Stimulated activated CD8-positive, alpha-beta memory T cell treated with anti-CD3 and anti-CD28 coated beads, Interleukin-4, amount 100 ng/mL, for 48 hours (primary cell): ENCODE data around the gene SYT7.

Experiments used
- DNase-seq: peaks from one replicate; pipeline ENCODE4 v3.0.0-alpha.2; 2020

The SYT7 gene

GRCh38 chr11:61579676-61580270 lies 1.1 kb downstream of the SYT7 start:
- DNase-seq: no peak

DNA sequence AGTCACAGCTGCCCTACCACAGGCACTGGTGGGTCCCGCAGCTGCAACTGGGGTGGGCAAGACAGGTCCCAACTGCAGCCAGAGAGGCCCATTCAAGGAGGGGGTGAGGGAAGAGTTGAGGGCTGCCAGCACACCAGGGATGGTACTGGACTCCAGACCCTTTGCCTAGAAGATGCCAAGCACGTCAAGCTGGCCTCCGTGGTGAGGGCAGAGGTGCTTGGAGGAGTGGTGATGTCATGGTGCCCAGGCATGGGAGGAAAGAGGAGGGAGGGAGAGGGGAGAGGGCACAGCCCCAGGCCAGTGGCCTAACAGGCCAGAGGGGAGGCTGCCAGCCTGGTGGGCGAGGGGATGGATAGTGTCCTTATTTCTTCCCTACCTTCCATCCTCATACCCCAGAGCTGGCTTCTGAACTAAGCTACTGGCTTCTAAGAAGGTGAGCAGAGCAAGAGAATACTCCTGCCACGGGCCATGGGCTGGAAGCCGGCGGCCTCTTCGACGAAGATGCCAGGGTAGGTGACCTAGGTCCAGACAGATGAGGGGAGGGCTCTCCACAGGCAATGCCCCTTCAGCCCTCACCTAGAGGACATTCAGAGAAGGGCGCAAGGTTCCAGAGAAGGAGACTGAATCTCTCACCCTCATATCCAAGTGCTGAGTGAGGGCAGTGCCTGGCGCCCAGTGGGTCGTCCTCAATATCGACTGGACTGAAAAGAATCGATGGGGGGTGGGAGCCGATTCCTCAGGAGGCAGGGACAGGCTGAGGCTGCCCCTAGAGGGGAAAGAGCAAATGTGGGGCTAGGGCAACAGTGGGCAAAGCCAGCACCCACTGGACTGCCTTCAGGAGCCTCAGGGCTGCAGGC lies 1.8 kb downstream of the SYT7 start:
- no peak for DNase-seq

- DNase-seq: no peak
Measured at GRCh38 chr11:61577383-61578118, 3.3 kb downstream of the SYT7 start.

- no peak for DNase-seq
Measured at GRCh38 chr11:61575886-61576861, 4.7 kb downstream of the SYT7 start.

- DNase-seq: no peak
Measured at GRCh38 chr11:61574611-61575010, 6.3 kb downstream of the SYT7 start.

DNA sequence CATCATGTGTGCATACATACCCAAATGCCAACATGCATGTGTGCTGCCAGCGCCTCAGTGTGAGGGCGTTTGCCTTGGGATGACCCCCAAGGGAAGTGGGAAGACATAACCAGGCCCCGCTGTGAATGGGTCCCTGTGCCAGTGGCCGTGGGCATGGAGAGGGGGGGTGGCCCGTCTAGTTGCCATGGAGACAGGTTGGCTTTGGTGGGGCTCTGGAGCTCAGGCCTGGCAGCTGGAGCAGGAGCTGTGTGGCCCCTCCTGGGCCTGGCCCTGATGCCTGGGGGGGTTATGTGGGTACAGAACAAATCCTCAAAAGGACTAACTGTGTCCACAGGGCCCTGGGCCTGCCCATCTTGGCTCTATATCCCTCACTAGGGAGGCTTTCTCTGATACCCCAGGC lies 8.0 kb downstream of the SYT7 start:
- no peak for DNase-seq

- no peak for DNase-seq
Measured at GRCh38 chr11:61571869-61572268, 9.0 kb downstream of the SYT7 start.

- no peak for DNase-seq
Measured at GRCh38 chr11:61571337-61571736, 9.5 kb downstream of the SYT7 start.

DNA sequence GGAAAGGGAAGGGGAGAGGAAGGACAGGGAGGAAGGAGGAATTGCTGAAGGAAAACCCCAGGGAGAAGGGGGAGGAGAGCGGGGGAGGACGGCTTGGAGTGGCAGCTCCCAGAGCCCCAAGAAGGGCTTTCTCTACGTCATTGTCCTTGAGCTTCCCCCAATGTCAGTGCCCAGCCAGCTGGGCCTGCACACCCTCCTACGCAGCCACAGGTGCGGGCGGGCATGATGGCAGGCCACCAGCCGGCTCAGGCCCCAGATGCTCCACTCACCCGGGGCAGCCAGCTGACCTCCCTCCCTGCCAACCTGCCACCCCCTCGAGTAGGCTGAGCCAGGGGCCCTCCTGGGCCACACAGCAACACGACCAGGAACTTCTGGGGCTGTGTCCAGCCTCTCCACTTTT lies 11.2 kb downstream of the SYT7 start:
- DNase-seq: no peak

GRCh38 chr11:61569018-61569417 lies 11.9 kb downstream of the SYT7 start:
- DNase-seq: no peak

DNA sequence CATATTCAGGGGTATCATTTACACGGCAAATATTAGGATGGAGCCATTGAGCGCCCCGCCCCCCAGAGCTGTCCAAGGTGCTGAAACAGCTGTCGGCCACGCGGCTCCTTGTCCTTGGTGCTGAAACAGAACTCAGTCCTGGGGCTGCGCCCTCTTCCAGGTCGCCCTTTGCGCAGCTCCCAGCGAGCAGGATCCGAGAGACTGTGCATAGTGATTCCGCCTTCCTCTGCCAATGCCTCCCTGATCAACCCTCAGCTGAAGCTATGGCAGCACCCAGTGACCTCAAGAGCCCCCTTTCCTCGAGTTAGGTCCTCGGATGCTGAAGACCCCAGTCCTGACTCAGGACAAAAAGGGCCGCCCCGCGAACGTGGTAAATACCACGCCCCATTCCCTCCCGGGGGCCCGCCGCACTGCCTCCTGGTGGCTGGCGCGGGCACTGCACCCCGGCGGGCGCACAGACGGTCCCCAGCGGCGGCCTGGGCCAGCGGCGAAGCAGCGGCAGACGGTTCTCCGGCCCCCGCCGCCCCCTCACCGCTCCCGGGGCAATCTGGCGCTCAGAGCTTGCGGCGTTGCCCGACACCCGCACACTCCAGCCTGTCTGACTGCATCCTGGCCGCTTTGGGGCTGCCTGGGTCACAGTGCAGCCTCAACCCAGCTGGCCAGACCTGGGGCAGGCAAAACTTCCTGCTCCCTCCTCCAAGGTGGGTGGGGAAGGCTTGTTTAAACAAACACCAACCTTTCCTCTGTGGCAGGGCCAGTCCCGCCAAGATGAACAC lies 13.4 kb downstream of the SYT7 start:
- peak; percentile 89 for DNase-seq

GRCh38 chr11:61564936-61565696 lies 15.8 kb downstream of the SYT7 start:
- no peak for DNase-seq

GRCh38 chr11:61560751-61561150 lies 20.1 kb downstream of the SYT7 start:
- no peak for DNase-seq

DNA sequence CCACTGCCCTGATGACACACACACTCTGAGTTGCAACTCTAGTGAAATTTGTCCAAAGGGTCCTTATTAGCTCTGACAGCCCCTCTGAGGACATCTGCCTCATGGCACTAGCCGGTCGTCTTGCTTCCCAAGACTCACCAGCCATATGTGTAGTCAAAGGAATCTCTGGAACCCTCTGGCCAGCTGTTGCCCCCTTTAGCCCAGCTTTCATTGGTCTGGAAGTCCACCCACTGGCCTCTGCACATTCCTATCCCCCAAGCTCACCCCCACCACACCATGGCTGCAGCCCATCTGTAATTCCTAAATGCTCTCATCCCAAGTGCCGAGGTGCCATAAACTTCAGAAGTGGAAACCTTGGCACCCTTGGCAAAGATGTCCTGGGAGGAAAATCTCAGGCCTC lies 24.3 kb downstream of the SYT7 start:
- DNase-seq: no peak

DNA sequence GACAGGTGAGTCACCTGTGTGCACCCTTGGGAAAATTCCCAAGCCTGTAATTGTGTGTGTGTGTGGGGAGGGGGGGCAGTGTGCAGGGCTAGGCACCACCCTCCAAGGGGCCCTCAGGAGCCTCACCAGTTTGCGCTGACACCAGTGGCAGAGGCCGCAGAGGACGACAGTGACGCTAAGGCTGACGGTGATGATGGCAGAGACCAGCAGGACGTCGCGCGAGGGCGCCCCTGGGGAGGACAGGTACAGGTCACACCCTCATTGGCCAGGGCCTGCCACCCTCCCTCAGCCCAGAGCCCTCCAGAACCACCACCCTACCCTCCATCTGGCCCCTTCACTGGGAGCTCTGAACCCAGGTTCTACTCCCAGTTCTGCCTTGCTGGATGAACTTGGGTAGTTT lies 24.9 kb downstream of the SYT7 start:
- DNase-seq: no peak

DNA sequence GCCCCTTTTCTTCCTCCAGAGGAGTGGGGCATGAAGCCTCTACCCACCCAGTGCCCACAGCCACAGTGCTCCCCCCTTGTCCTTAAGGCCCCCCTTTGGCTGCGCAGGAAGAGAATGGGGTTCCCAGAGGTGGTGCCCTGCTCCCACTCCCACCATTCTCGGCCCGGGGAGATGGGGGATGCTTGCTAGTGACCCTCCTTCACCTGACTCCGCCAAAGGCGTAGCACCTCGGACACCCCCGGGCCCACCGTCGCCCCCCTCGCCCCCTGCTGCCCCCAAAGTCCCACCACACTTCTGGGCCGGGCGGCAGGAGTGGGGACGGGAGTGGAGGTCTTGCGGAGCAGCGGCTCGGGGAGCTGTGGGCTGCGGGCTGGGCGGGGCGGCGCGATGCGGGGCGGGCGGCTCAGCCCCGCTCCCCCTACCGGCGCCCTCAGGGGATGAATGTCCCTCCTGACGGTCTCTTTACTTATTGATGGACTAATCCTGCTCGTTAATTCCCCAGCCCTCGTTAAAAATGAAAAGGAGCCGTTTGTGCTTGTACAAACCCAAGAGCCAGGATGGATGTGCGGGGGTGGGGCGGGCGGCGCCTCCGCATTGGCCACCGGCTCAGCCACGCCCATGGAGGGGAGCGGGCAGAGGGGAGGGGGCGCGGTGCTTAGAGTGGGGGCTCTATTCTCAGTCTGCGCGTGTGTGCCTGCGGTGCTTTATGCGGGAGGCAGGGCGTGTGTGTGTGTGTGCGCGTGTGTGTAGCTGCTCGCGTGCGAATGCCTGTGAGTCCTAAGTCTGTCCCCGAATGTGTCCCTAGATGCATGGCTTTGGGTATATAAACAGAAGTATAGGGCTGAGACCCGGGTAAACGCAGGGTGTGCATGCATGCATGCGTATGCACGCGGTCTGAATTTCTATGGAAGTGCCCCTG lies 25.6 kb downstream of the SYT7 start:
- DNase-seq: no peak

DNA sequence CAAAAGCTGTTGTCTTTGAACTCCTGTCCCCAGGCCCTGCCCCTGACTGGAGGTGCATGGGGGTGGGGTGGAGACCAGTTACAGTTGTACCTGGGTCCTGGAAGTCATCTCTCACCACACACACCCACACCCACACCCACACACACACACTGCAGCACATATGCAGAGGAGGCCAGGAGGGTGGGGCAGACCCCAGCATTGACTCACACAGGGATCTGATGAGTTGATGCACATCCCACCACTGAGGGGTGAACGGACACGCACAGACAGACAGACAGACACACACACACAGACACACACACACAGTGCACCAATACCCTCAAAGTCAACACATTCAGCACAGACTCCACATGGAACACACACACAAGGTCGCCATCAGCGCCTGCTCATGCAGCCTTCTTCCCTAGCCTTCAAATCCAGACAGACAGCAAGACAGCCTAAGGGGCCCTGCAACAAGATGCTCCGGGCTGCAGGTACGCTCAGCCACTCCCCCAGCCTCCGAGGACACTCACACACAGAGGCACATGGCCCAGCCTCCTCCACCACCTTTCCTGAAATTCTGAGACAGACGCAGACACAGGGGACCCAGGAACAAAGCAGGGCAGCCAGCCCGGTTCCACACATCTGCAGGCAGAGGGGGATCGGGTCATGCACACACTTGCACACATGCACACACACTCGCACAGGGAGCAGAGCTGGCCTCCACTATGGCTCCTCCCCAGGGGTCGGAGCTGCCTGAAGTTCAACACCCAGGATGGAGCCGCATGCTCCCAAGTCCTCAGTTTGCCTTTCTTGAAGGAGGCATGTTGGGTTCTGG lies 26.5 kb downstream of the SYT7 start:
- DNase-seq: peak; percentile 29

GRCh38 chr11:61553373-61554171 lies 27.3 kb downstream of the SYT7 start:
- no peak for DNase-seq
